GM12865 (cell line): ENCODE data around the gene EXD2.
A peak's percentile ranks its signal among the peaks of the same experiment; 100 is the strongest.

Experiments used
- DNase-seq: peaks from one replicate; pipeline ENCODE4 v3.0.0; 2010; ENCODE audit warnings: low read depth
- H3K4me3 ChIP-seq: 2 replicates; pipeline ENCODE4 v1.5.1; 2011; ENCODE audit warnings: mild to moderate bottlenecking, low read depth, low read length, control low read depth
- CTCF ChIP-seq: IDR thresholded peaks from 2 replicates; pipeline ENCODE4 v1.5.1; 2011; ENCODE audit warnings: low read length, control low read depth, low read depth, inconsistent platforms; ENCODE audit not compliant: insufficient read depth; ENCODE audit errors: missing control alignments

EXD2 gene

GRCh38 chr14:69249603-69250002 is 58.3 kb downstream of the EXD2 start:
- no peak overlapping the region for H3K4me3 ChIP-seq
- no peak for DNase-seq
- no peak for TF ChIP-seq CTCF

DNA sequence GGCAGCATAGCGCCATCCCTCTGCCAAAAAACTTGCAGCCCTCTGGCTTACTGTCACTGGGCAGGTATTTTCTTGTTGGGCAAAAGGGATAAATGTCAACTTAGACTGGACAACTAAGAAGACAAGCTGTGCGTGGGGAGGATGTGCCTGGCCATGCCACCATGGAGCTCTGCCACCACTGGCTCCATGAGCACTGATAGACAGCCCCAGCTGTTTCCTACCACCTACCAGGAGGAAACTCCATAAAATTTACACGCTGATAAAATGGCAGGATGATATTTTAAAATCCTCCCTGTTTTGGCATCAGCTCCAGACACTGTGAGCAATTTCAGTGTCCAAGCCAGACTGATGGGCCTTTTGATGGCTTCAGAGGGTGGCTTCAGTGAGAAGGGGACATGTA is 61.6 kb downstream of the EXD2 start:
- no peak for DNase-seq
- TF ChIP-seq CTCF = no peak
- no peak overlapping the region for H3K4me3 ChIP-seq

DNA sequence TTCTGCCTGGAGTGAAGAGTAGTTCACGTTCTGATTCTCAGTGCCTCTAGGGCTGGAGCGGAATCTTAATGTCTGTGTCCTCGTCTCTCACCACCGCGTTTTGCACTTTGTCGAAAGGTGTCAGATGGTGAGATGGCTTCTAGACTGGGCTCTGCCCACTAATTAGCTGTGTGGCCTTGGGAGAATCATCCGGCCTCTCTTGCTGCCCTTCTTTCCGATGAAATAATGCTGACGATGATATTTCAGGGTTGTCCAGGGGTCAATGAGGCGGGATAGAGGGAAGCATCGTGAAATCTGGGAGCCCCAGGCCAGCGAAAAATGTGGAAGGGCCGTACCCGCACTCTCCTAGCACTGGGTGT is 67.8 kb downstream of the EXD2 start:
- TF ChIP-seq CTCF = no peak
- H3K4me3 ChIP-seq = no peak overlapping the region
- DNase-seq = no peak

- H3K4me3 ChIP-seq = peak within 1 kb of the TSS; percentile 34
- no peak for TF ChIP-seq CTCF
- DNase-seq = no peak
Measured at GRCh38 chr14:69259527-69260189, 68.4 kb downstream of the EXD2 start, which contains the start of gene GALNT16. Gene GALNT16, plus strand, starts transcription at chr14:69260158. Its CDS starts 133 bp downstream, at chr14:69260291.

GRCh38 chr14:69260190-69260860 is 69.0 kb downstream of the EXD2 start:
- peak overlapping the region; percentile 34 for H3K4me3 ChIP-seq
- DNase-seq = no peak

GRCh38 chr14:69260861-69261564 is 69.7 kb downstream of the EXD2 start:
- H3K4me3 ChIP-seq = peak overlapping the region; percentile 27
- peak; percentile 69 for TF ChIP-seq CTCF

More at GRCh38 chr14:69260190-69260860, 69.0 kb downstream of the EXD2 start:
- no peak for TF ChIP-seq CTCF

More at GRCh38 chr14:69260861-69261564, 69.7 kb downstream of the EXD2 start:
- peak; percentile 53 for DNase-seq
